Right kidney (tissue), 1 donor: ENCODE measurements around the gene TGM6.

Source experiments
- DNase-seq: peaks from one replicate; pipeline ENCODE4 v3.0.0-alpha.2; 2016

Gene TGM6

DNA sequence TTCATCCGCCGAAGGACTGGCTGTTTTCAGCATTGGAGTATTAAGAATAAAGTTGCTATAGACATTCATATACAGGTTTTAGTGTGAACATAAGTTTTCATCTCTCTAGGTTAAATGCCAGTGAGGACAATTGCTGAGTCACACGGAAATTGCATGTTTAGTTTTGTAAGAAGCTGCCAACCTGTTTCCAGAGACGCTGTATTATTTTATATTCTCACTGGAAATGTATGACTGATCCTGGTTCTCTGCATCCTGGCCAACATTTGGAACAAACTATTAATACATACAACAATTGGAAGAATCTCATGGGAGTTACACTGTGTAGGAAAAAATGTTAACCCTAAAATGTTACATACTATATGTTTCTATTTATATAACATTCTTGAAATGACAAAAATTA is 16.7 kb upstream of the TGM6 start:
- DNase-seq, result no peak

GRCh38 chr20:2365091-2365490 is 15.6 kb upstream of the TGM6 start:
- no peak for DNase-seq

DNA sequence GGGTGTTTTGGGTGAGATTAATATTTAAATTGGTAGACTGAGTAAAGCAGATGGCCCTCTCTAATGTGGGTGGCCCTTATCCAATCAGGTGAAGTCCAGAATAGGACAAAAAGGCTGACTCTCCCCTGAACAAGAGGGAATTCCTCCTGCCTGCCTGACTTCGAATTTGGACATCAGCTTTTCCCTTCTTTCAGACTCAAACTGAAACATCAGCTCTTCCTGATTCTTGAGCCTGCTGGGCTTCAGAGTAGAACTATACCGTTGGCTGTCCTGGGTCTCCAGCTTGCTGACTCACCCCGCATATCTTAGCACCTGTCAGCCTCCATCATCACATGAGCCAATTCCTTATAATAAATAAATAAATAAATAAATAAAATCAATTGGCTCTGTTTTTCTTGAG is 15.0 kb upstream of the TGM6 start:
- no peak for DNase-seq

- DNase-seq, result no peak
Observed at GRCh38 chr20:2368621-2369020, 12.1 kb upstream of the TGM6 start.

GRCh38 chr20:2373098-2373497 is 7.6 kb upstream of the TGM6 start:
- no peak for DNase-seq

GRCh38 chr20:2374346-2375125 is 6.2 kb upstream of the TGM6 start:
- DNase-seq, result no peak

DNA sequence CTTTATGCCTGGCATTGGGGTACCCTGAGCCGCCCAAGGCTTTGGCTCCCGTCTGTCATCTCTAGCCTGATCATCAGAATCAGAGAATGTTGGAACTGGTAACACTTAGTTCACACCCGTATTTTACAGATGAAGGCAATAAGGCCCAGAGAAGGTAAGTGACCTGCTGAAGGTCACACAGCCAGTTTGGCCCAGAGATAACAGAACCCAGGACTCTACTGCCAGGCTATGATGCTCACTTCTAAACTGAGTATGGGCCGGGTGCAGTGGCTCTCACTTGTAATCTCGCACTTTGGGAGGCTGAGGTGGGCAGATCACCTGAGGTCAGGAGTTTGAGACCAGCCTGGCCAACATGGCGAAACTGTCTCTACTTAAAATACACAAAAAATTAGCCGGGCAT is 1.8 kb upstream of the TGM6 start:
- DNase-seq, result no peak

DNA sequence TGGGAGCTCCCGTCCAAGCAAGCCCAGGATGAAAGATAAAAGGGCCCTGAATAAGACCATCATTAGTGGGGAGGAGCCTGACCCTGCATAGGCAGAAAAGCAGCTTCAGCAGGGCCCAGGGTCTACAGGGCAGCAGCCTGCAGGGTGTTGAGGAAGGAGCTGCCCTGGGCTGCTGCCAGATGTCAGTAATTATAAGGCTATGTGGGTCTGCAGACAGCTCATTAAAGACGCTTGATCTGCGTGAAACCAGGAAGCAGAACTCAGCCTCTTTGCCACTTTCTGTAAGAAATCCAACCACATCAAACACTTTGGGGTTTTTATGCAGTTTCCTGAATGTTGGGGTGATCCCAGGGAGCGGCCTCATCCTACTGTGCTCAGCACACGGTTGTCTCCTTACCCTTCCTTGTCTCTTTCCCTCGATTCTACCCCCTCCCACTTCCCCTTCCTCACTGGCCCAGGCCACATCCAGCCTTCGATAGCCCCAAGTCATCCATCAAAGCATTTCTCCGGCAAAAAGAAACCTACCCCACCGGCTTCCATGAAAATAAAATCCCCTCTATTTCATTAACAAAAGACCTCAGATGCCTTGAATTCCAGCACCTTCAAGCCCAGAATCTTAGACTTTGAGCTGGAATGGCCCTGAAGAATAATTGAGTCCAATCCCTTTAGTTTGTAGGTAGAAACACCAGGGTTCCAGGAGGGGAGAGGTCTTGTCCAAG is 1.0 kb upstream of the TGM6 start:
- DNase-seq, result no peak

DNA sequence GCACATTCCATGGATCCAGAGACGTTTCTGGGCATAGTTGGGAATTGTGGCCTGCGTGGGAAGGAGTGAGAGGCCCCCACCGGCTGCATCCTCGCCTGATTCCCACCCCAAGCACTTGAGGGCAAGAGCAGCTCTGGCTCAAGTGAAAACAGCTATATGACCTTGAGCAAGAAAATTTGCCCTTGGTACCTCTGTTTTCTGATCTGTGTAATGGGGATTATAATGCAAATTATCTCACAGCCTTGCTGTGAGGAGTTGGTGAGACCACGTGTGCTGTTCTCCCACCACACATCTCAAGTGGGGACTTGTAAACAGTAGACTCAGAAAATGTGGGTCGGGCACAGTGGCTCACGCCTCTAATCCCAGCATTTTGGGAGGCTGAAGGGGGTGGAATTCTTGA is 602 bp downstream of the TGM6 start:
- DNase-seq, result no peak

DNA sequence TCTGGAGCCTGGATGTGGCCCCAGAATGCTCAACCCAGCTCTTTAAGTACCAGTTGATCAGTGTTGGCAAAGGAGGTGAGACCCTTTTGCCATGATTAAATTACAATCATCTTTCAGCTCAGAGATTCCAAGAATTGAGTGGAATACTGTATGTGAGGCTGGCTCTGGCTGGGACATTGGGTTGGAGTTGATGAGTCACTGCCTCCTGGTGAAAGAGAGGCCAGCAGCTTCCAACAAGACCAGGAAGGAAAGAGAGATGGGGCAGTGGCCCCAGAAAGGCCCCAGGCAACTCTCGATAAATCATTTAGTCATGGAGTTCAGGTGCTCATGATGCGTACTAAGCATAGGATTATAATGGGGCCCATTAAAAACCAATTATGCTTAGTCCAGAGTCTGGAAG is 2.1 kb downstream of the TGM6 start:
- no peak for DNase-seq

DNA sequence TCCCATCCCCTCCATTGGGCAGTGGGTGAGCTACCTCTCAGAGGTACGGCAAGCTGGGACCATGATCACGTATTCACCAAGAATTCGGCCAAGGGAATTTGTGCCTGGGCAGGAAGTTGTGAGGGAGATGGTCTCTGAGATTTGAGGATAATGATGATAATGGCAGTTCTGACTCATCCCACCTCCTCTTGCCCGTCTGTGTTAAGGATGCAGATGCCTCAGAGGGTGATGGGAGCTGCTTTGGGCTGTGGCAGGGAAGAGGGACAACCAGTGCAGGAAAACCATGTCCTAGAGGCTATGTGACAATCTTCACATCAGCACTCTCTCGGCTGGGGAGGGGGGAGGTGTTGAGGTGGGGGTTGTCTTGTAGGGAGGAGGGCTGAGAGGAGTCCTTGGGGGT is 4.3 kb downstream of the TGM6 start:
- no peak for DNase-seq

- DNase-seq, result no peak
Observed at GRCh38 chr20:2385496-2385895, 4.8 kb downstream of the TGM6 start.

- DNase-seq, result no peak
Observed at GRCh38 chr20:2386516-2387179, 5.9 kb downstream of the TGM6 start.

DNA sequence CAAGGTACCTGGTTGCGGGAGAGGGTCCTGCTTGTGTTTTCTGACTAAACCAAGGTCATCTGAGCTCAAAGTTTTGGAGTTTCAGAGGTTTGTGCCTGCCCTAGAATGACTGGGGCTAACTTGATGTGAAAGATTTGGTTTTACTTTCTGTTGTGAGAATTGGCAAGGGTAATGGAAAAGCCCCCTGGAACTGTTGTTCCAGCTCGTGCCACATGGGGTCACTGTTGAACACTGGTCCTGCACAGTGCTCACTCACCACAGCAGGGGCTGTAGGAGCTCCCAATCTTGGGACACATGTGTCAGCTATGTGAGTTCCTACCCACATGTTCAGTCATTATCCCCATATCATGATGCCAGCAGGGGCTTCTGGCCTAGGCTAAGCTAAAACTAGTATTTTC is 6.5 kb downstream of the TGM6 start:
- no peak for DNase-seq

- no peak for DNase-seq
Observed at GRCh38 chr20:2387580-2387979, 6.9 kb downstream of the TGM6 start.

DNA sequence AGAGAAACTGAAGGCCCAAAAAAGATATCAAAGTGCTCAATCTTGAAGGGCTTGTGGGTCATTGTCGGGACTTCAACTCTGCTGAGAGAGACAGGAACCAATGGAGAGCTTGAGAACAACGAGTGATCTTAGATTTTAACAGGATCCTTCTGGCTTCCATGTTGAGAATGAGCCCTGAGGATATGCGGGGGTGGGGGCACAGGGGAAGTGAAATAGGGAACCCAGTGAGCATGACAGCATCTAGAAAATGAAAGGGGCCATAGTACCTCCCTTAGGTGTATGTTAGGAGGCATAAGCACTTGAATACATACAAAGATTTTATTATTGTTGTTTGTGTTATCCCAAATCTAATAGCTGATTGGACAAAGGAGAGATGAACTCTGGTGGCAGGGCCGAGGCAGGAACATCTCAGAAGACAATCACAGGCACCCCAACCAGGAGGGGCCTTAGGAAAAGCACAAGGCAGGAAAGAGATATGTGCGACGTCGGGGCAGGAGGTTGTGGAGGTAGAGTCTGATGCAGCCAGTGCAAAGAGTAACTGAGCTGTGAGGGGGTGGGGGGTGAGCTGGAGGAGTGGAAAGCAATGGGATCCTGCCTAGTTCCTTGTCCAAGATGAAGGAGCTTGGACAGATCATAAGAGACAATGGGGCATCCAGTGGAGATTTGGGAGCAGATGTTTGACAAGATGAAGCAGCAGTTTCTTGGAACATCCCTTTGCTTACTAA is 10.4 kb downstream of the TGM6 start:
- DNase-seq, result no peak

DNA sequence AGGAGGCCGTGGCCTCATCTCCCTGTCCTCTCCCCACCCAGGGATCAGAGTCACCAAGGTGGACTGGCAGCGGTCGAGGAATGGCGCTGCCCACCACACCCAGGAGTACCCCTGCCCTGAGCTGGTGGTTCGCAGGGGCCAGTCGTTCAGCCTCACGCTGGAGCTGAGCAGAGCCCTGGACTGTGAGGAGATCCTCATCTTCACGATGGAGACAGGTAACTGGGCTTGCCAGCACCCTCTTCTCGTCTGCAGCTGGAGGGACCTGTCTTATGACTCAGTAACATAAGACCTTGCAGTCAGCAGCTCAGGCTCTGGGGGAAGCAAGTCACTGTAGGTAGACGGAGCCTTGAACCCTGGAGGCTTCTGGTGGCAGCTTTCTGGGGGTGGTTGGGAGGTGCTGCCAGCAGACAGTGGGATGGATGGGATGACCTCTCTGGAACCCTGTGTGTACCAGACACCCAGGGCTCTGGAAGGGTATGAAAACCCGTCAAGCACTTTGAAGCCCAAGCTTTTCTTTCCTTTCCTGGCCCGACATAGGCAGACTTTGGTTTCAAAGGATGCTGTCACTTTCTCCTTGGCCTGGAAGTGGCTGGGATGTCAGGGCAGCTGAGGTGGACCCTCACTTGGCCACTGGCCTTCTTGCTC is 13.8 kb downstream of the TGM6 start:
- DNase-seq, result no peak

- no peak for DNase-seq
Observed at GRCh38 chr20:2395136-2395535, 14.4 kb downstream of the TGM6 start.

DNA sequence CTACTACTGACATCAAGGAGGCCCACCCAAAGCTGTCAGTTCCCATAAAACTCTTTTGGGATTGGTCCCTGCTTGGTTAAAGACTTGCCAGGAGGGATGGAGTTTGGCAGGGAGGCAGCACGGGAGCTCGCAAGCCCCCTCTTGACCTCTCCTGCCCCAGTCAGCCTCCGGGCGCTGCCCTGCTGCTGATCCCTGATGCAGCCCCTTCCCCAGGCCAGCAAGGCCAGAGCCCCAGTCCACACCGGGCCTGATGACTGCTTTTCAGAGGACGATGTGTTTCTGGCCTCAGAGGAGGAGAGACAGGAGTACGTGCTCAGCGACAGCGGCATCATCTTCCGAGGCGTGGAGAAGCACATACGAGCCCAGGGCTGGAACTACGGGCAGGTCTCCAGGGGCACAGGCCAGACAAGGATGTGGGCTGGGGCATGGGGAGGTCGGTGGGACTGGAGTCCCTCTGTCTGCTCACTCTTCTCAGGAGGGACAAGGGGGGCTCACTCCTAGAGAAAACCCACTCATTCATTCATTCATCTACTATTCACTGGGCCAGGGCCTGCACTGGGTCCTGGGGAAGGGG is 15.6 kb downstream of the TGM6 start:
- no peak for DNase-seq

DNA sequence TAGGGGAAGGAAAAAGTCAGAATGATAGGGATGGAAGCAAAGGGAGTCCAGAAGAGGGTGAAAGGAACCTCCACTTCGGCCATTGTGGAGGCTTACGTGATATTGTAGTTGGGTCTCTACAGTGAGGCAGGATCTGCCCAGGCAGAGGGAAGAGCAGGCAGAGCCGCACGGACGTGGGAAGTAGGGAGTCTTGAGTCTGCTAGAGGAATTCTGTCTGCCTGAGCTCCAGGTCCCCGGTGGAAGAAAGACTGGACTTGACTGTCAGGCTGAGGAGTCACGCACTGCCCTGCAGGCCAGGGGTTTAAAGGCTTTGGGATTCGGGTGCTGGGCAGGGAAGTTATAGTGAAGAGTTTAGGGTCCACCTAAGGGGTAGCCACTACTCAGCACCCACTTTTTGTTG is 16.4 kb downstream of the TGM6 start:
- no peak for DNase-seq

DNA sequence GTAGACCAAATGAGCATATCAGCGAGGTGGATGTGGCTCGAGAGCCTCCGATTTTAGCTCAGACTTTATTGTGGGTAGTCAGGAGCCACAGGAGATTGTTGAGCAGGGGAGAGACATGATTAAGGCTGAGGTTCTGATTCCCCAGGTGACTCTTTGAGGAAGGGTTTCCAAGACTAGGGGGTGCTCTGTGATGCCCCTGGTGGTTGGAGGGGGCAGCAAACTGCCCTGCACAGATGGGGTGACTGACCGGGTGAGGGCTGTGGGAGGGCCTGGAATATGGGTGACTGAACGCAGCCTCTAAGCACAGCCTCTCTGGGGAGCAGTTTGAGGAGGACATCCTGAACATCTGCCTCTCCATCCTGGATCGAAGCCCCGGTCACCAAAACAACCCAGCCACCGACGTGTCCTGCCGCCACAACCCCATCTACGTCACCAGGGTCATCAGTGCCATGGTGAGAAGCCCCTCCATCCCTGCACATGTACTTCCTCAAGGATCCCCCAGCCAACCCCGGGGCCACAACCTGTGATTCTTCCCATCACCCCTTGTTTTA is 17.0 kb downstream of the TGM6 start:
- DNase-seq, result no peak

GRCh38 chr20:2398449-2398848 is 17.7 kb downstream of the TGM6 start:
- no peak for DNase-seq
